OCI-LY3 (cell line): Measurements from ENCODE around the gene CALU.

Source experiments
- CTCF ChIP-seq: fragments of 200-600, 300-600 bp; sonication (generic); IDR thresholded peaks from 2 replicates; pipeline ENCODE4 v1.5.1; 2014; ENCODE audit warnings: antibody characterized with exemption, low read length, low read depth
- EZH2phosphoT487 ChIP-seq: fragments of 200-600 bp; shearing (Covaris generic); IDR thresholded peaks from 2 replicates; pipeline ENCODE4 v1.6.1; 2018; ENCODE audit warnings: antibody characterized with exemption, mixed run types, low read depth

- TF ChIP-seq CTCF (no peak), EZH2phosphoT487 (no peak)
Measured at GRCh38 chr7:128714701-128715495, 24.3 kb upstream of the CALU start.
